GM21526 (cell line): ENCODE results near the gene FBXL2.
"Not testable (repeated sequence)": the region's sequence is repeated elsewhere in the genome, so short reads cannot be mapped to it uniquely, and the experiment has no call there.

ENCODE experiments used
- ATAC-seq: cut with Tn5 transposase; IDR thresholded peaks from one replicate; pipeline ENCODE4 v1.9.1; 2021; ENCODE audit warnings: moderate library complexity; ENCODE audit not compliant: unreplicated experiment, low FRiP score

The FBXL2 gene

GRCh38 chr3:33313331-33313730 is 36.1 kb downstream of the FBXL2 start:
- no peak for ATAC-seq

GRCh38 chr3:33314993-33315392 is 37.8 kb downstream of the FBXL2 start:
- no peak for ATAC-seq

- no peak for ATAC-seq
Measured at GRCh38 chr3:33315826-33316225, 38.6 kb downstream of the FBXL2 start.

GRCh38 chr3:33317963-33318709 is 40.9 kb downstream of the FBXL2 start:
- ATAC-seq = no peak

GRCh38 chr3:33318710-33319380 is 41.6 kb downstream of the FBXL2 start:
- ATAC-seq = no peak

GRCh38 chr3:33322412-33322811 is 45.2 kb downstream of the FBXL2 start:
- no peak for ATAC-seq

GRCh38 chr3:33331414-33331813 is 54.2 kb downstream of the FBXL2 start:
- ATAC-seq = no peak

- no peak for ATAC-seq
Measured at GRCh38 chr3:33334364-33334763, 57.1 kb downstream of the FBXL2 start.

GRCh38 chr3:33338936-33339465 is 61.8 kb downstream of the FBXL2 start:
- ATAC-seq = not testable (repeated sequence)

GRCh38 chr3:33339758-33340157 is 62.5 kb downstream of the FBXL2 start:
- no peak for ATAC-seq

- no peak for ATAC-seq
Measured at GRCh38 chr3:33355611-33356010, 78.4 kb downstream of the FBXL2 start.

- no peak for ATAC-seq
Measured at GRCh38 chr3:33358172-33358781, 81.0 kb downstream of the FBXL2 start.

- ATAC-seq = no peak
Measured at GRCh38 chr3:33360136-33360825, 83.0 kb downstream of the FBXL2 start.

- no peak for ATAC-seq
Measured at GRCh38 chr3:33363113-33363800, 86.0 kb downstream of the FBXL2 start.

- ATAC-seq = no peak
Measured at GRCh38 chr3:33364060-33364459, 86.8 kb downstream of the FBXL2 start.

- no peak for ATAC-seq
Measured at GRCh38 chr3:33364531-33365128, 87.4 kb downstream of the FBXL2 start.

GRCh38 chr3:33372218-33373081 is 95.2 kb downstream of the FBXL2 start:
- peak; percentile 83 for ATAC-seq

GRCh38 chr3:33373082-33373437 is 95.8 kb downstream of the FBXL2 start:
- ATAC-seq = peak; percentile 11

- ATAC-seq = no peak
Measured at GRCh38 chr3:33377489-33377888, 100.2 kb downstream of the FBXL2 start.
